Activated CD8-positive, alpha-beta memory T cell treated with anti-CD3 and anti-CD28 coated beads for 24 hours (primary cell): Measurements from ENCODE around the gene TCAF1.
"Not testable (repeated sequence)": the region's sequence is repeated elsewhere in the genome, so short reads cannot be mapped to it uniquely, and the experiment has no call there.

Experiments used
- DNase-seq: peaks from one replicate; pipeline ENCODE4 v3.0.0-alpha.2; 2020

TCAF1 gene

DNA sequence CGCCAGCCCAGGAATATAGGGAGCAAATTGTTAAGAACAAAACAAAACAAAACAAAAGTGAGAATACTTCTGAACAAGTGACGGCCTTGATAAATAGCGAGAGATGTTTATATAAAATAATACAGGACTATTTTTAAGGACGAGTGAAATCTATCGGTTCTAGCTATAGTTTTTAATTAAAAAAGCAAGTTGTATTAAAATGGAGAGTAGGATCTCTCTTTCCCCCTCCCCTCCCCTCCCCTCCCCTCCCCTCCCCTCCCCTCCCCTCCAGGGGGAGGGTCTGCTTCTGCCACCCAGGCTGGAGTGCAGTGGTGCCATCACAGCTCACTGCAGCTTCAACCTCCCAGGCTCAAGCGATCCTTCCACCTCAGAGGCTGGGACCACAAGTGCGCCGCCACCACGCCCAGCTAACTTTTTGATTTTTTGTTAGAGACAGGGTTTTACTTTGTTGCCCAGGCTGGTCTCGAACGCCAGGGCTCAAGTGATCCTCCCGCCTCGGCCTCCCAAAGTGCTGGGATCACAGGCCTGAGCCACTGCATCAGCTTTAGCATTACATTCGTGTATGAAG is 440 bp upstream of the TCAF1 start:
- DNase-seq = no peak

DNA sequence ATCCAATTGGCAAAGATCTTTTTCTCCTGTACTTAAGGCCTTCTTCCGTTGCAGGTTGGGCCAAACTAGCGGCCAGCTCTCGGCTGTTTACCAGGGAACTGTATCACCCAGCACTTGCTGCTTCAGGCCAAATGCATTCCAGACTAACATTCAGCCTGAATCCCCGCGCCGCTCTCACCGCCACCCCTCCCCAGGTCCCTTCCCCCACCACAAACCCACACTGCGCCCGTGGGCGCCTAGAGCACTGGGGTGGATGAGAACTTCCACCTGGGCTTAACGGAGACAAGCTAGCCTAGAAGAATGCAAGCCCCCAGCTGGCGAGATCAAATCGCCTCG is 676 bp downstream of the TCAF1 start:
- no peak for DNase-seq

DNA sequence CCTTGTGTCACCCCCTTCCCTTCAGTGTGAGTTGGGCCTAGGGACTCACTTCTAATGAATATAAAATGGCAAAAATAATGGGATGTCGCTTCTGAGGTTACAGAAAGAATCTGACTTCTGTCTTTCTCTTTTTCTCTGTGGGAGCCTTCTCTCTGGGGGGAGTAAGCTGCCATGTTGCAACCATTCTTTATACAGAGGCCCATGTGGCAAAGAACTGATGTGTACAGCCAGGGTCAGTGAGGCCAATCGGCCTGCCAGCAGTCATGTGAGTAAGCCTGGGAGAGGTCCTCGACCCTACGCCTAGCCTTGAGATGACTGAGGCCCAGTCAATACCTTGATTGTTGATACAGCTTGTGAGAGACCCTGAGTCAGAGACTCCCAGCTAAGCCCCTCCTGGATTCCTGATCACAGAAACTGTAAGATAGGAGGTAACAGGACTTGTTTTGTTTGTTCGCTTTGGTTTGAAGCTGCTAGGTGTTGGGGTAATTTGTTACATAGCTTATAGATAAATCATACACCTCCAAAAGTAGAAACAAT is 1.7 kb downstream of the TCAF1 start:
- DNase-seq = no peak

DNA sequence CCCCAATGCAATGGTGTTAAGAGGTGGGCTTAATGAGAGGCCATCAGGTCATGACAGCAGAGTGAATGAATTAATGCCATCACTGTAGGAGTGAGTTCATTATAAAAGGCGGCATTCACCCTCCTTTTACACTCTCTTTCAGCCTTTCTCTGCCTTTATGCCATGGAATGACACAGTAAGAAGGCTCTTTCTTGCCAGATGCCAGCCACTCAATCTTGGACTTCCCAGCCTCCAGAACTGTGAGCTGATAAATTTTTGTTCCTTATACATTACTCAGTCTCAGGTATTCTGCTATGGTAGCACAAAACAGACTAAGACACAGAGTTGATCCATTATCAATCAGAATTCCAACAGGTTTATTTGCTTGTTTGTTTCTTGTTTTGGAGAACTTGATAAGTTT is 3.2 kb downstream of the TCAF1 start:
- DNase-seq = no peak

DNA sequence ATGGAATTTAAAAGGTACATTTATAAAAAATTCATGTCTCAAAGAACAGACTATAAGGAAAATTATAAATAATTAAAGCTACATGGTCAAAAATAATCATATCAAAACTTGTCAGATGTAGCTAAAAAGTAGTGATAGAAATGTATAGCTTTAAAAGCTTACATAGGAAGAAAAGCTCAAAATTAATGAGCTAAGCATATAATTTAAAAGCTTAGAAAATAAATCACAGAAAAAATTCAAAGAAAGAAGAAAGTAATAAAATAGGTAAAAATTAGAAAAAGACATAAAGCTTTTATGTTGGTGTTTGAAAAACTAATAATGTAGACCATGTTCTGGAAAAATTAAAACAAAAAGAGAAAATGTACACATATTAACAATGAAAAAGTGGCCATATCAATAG is 5.3 kb downstream of the TCAF1 start:
- no peak for DNase-seq

DNA sequence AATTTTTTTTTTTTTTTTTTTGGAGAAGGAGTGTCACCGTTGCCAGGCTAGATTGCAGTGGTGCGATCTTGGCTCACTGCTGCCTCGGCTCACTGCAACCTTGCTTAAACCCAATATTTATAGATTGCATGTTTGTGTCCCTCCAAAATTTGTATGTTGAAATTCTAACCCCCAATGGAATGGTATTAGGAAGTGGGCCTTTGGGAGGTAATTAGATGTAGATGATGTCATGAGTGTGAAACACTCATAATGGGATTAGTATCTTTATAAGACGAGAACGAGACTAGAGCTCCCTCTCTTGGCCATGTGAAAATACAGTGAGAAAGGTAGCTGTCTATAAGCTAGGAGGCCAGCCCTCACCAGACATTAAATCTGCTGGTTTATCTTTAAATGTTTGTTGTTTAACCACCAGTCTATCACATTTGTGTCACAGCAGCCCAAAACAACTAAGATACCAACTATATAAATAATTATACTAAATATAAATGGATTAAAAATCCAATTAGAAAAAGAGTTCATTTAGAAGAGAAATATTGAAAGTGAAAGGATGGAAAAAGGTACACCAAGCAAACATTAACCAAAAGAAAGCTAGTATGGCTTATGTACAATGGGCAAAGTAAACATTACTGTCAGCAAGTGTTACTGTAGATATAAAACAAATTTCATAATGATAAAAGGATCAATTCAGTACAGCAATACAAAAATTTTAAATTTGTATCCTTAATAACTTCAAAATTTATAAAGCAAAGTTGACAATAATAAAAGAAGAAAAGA is 9.3 kb downstream of the TCAF1 start:
- DNase-seq = no peak

DNA sequence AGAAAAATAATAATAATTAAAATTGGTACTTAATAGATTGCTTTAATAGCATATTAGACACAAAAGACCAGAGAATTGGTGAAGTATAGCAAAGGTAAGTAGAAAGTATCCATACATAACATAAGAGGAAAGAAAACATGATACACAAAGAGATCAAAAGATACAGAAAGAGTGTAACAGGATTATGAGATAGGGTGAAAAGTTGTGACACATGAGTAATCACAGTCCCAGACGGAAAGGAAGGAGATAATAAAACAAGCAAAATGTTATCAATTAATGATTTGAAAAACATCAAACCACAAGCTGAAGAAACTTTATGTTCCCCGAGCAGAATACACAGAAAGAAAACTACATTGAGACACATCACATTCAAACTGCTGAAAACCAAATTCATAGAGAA is 10.5 kb downstream of the TCAF1 start:
- no peak for DNase-seq

DNA sequence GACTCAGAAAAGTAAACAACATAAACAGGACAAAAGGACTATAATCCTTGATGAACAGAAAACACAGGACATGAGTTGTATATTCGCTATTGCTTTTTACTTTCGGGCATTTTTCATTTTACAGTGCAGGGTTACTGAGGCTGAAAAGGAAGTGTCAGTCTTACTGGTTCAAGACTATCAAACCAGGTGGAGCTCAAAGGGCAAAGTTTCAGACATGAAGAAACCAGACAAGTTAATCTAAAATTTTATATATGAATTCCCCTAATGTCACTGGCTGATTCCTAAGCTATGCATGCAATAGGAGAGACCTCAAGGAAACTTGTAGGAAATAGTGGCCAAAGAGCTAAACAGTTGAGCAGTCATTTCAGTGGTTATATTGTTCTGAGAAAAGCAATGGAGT is 11.4 kb downstream of the TCAF1 start:
- DNase-seq = no peak

DNA sequence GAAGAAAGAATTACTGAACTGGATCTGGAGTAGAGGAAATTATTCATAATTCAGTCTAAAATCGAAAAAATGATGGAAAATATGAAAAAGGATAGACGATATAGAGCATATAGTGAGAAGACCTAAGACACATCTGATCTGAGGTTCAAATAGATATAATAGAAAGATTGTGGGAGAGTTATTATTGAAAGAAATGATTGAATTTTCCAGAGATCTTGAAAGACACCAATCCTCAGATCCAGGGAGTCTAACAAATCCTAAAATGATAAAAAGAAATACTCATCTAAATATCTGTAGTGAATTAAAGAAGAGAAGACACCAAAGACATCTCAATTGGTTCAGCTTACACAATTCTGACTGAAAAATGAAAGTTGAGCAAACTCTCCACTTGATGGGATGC is 12.9 kb downstream of the TCAF1 start:
- DNase-seq = no peak

DNA sequence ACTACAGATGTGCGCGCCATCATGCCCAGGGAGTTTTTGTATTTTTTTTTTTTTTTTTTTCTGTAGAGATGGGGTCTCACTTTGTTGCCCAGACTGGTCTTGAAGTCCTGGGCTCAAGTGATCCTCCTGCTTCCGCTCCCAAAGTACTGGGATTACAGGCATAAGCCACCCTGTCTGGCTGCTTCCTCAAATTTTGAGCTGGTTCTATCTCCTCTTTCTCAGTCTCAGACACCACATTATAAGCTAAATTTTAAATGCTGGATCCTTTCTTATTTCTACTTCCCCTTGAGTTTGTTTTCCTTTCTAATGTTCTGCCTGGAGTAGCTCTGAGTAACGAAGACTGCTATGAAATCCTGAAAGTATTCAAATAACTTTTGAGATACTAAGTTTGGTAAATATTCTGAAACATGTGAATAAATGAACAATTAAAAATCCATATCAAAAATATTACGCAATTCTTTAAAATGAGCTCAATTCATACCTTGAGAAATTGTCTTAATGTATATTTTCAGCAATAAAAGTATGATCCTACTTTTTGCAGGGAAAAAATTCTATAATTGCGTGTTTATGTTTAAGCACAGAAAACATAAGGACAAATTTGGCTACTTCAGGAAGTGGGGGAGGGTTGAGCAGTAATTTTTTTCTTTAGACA is 15.0 kb downstream of the TCAF1 start:
- no peak for DNase-seq

DNA sequence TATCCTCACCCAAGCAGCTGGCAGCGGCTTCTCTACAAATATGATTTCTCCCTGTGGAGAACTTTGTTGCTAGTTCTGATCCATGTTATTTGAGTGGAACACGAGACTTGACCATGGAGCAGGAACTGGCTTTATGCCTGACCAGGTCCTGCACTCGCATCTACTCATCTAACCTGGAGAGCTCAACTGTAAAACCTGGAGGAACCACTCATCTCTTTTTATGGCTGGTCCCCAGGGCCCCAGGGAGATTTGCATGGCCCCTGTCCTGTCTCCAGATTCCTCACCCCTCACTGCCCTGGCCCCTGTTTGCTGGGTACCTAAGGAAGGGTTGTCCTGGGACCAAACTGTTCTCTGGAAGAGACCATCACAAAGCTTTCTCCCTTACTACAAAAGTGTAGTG is 16.0 kb downstream of the TCAF1 start:
- DNase-seq = no peak

DNA sequence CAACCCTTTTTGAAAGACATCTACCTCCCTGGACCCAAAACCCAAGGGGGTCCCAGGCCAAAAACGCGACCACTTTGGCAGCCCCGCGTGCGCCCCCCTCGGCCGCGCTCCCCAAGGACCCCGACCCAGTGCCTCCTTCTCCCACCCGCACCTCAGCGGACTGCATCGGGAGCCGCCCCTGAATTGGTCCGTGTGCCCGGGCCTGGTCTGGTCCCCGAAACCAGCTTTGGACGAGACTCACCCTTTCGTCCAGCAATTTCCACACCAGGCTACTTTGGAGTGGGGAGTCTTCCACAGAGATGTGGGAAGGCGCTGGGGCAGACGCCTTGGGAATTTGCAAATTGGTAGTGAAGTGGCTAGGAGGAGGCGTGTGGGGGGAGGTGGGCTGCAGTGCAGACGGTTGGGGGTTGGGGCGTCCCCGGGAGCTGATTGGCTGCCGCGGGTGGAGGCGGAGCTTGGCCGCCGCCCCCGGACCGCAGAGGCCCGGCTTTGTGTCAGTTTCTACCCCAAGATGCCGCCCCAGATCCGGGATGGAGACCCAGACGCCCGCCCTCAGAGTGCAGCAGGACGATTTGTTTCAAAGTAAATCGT is 16.9 kb downstream of the TCAF1 start:
- DNase-seq = peak; percentile 69

DNA sequence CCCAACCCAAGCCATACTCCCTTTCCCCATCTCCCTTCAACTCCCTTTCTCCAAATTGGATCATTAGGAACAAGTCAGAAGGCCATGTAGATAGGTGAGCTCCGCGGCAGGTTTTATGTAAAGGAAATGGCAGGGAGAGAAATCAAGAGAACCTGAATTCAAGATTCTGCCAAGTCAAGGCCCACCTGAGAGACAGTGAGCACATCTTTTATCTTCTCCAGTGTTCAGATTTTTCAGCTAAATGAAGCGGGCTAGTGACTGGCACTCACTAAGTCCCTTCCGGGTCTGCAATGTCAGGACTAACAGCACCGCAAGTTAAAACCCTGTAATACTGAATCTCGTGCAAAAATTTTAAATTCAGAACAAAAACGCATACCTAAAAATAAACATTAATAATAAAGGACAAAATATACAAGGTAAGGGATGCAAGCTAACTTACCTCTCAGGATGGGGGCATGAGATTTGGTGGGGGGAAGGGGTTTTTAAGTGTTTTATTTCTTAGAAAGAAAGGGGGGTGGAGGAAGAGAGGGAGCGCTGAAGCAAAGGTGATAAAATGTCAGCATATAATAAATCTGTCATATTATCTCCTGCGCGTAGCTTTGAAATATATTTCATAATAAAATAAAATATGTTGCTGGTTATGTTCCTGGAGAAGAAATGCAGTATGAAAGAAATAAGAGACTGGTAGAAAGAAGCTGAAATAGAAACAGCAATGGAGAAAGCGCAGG is 17.6 kb downstream of the TCAF1 start:
- no peak for DNase-seq

DNA sequence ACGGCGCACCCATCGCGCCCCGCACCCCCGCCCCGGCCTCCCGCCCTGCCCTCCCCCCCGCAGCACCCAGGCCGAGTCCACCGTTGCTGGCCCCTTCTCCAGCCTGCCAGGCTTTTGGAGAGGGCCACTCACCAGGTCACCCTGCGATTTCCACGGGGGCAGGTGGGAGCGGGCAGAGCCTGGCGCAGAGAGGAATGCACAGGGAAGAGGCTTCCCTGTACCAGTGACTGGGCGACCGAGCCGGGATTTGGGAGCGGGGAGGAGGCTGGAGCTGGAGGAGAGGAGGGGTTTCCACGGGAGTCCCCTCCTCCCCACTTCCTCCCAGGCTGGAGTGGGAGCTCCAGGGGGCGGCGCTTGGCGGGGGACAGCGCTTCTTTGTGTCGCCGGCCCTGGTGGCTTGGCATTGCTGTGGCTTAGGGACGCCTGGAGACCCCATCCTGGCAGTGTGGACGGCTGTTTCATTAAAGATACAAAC is 19.3 kb downstream of the TCAF1 start:
- DNase-seq = no peak

DNA sequence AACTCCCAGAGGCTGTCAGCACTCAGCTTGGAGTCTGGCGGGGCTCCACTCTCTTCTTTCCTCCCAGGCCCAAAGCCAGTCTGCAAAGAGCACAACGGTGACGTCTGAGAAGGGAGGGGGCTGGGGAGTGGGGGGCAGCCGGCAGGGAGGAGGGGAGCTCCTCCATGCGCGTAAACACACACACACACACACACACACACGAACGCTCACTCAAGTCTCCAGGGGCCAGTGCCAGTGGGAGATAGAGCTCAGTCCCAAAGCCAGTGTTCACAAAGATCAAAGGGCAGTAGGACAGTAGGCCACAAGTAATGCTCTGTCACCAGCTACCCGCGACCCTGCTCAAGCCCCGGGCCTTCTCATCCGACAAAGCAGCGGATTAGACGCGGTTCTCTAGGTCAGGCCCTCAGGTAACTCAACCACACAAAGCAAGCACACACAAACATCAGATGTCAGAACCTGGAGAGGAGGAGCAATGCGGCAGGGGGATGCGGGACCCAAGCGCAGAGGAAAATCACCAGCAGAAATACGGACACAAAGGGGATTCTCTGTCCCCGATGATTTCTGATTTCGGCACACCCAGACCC is 19.9 kb downstream of the TCAF1 start:
- DNase-seq = no peak

DNA sequence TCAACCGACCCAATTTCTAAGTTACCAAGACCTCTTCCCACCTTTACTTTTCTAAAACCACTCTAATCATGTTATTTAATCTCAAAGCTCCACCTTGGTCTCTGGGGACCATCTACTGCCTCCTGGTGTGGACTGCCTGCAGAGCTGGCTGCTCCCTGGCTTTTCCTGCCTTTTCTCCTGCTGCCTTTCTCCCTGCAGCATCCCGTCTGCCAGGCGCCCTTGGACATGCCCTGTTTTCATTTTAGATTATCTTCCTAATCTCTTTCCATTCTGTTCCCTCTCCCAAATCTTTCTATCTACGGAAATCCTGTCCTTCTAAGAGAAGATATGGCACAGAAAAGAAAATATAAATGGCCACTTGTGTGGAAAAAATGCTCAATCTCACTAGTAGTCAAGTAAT is 23.1 kb downstream of the TCAF1 start:
- DNase-seq = no peak

DNA sequence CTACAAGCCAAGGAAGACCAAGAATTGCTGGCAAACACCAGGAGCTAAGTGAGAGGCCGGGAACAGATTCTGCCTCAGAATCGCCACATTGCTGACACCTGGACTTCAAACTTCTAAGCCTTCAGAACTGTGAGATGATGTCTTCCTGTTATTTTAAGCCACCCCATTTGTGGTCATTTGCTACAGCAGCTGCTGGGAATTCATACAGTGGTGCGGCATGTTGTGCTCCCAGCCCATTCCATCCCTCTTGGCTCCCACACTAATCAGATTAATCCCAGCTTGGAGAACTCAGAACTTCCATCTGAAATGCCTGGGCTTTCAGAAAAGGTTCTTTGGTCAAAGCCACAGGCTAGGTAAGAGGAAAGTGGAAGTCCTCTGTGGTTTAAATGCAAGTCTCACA is 24.9 kb downstream of the TCAF1 start:
- no peak for DNase-seq

DNA sequence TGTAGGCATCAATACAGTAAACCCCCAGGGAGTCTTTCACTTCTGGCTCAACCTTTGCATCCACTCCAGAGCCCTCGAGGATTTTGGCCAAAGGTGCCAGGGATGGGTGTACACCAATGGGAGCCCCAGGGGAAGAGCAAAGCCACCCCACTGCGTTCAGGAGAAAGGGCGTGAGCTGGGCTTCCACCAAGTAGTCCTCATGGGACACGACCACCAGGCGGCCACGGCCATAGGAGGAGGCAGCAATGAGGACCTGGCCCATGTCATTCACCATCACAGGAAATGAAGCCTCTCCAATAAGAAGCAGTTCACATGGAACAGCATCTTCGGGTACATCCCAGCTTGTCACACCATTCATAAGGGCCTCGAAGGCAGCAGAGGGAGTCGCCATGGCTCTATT is 25.8 kb downstream of the TCAF1 start:
- DNase-seq = no peak

DNA sequence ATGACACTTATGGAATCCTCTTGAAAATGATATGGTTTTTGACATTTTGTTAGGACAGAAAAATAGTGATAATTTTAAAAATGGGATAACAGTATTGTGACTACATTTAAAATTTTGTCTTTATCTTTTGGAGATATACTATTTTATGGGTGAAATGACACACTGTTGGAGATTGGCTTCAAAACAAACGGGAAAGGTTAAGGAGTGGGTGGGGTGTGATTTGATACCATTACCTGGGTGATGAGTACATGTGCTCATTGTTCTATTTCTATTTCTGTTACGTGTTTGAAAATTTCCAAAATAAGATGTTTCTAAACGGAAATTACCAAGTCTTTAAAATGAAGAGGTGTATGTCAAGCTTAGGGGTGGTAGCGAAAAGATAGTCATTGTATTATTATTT is 28.7 kb downstream of the TCAF1 start:
- not testable (repeated sequence) for DNase-seq

DNA sequence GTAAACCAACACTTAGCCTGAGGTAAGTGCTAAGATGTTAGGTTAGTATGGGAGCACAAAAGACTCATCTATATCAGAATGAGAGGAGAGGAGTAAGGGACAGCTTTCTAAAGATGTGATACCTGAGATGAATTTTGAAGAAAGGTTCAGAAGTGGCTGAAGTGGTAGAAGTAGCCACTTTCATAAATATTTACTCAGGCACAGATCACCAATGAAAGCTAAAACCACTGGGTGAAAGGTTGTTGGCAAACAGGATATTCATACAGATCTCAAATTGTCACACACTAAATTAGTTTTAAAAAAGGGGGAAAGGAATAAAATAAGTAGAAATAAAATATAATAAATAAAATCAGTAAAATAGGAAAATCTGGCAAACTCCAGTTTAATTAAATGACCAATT is 30.4 kb downstream of the TCAF1 start:
- not testable (repeated sequence) for DNase-seq

DNA sequence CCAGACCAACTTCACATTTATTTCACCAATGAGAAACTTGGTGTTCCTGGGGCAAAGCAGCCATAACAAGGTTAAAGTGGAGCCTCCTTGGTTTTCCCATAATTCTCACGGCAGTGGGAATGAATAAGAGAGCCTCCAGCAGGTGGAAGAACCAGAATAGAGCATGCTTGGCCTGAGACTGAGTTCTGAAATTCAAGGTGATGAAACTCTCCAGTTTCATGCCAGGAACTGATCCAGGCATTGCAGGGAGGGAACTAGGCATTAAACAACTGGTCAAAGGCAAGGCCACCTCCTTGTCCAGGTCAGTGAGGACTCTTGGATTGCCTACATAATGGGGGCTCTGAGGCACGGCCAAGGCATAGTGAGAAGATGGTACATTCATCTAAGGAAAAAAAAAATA is 44.0 kb downstream of the TCAF1 start:
- DNase-seq = not testable (repeated sequence)

DNA sequence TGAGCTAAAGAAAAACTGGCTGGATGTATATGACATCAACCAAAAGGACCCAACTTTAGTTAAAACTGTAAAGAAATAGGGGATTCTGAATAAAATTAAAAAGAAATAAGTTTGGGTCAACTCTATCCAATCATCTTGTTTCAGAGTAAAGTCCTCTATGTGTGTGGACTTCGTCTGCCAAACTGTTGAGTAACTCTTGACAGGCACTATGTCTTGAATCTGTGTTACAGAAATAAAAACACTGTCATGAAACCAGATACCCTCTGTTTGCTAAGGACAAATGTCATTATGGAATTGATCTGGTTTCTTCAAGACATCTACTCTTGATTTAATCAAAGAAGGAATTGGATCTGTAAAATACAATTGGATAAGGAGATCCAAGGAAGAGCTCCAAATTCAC is 46.5 kb downstream of the TCAF1 start:
- DNase-seq = not testable (repeated sequence)

DNA sequence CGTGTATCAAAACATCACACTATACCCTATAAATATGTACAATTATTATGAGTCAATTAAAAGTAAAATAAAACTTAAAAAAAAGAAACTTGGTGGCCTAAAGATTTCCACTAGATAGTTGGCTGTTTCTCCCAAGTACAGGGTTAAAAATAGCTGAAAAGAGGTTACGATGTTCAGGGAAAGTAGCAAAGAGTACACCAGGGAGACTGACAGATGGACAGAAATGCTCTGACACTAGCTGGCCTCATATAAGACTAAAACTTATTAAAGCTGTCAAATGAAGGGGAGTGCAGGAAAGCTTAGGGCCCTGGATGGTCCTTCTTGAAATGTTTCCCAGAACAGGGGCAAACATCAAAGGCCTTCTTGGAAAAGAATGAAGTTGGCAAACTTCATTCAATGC is 51.3 kb downstream of the TCAF1 start:
- no peak for DNase-seq
